WTC11 (cell line): Measurements from ENCODE around the gene GRAMD1B.

Source experiments
- ATF3 ChIP-seq: sonication (generic); formaldehyde crosslinking; conservative IDR thresholded peaks from 2 replicates; pipeline ENCODE4 v1.8.1; 2022; ENCODE audit warnings: mild to moderate bottlenecking, missing genetic modification reagents
- ATF6 ChIP-seq: sonication (generic); formaldehyde crosslinking; IDR thresholded peaks from 2 replicates; pipeline ENCODE4 v1.8.1; 2023; ENCODE audit warnings: mild to moderate bottlenecking, missing genetic modification reagents
- CTCF ChIP-seq: fragments of 200-600 bp; IDR thresholded peaks from 2 replicates; pipeline ENCODE4 v1.8.0; 2022; ENCODE audit warnings: antibody characterized with exemption
- ETV6 ChIP-seq: sonication (generic); formaldehyde crosslinking; IDR thresholded peaks from 2 replicates; pipeline ENCODE4 v1.8.1; 2022; ENCODE audit warnings: mild to moderate bottlenecking, missing genetic modification reagents
- MXD4 ChIP-seq: fragments of 250-450 bp; sonication (Bioruptor Pico); IDR thresholded peaks from 2 replicates; pipeline ENCODE4 v1.8.0; 2021; ENCODE audit warnings: mild to moderate bottlenecking, moderate library complexity, borderline replicate concordance
- SP1 ChIP-seq: sonication (generic); formaldehyde crosslinking; conservative IDR thresholded peaks from 2 replicates; pipeline ENCODE4 v1.8.1; 2022; ENCODE audit warnings: missing genetic modification reagents
- TF ChIP-seq, protein P1 (sequence below): sonication (generic); formaldehyde crosslinking; IDR thresholded peaks from 2 replicates; pipeline ENCODE4 v1.8.1; 2023; ENCODE audit warnings: mild to moderate bottlenecking, missing genetic modification reagents, moderate library complexity
- TF ChIP-seq, protein P2 (sequence below): sonication (generic); formaldehyde crosslinking; IDR thresholded peaks from 2 replicates; pipeline ENCODE4 v1.8.0; 2022; ENCODE audit warnings: missing genetic modification reagents
- TF ChIP-seq, protein P3 (sequence below): sonication (generic); formaldehyde crosslinking; IDR thresholded peaks from 2 replicates; pipeline ENCODE4 v1.8.1; 2023; ENCODE audit warnings: mild to moderate bottlenecking, moderate library complexity, missing genetic modification reagents

GRCh38 chr11:123490527-123490926, 60.5 kb downstream of the GRAMD1B start:
- TF ChIP-seq, protein P1, sequence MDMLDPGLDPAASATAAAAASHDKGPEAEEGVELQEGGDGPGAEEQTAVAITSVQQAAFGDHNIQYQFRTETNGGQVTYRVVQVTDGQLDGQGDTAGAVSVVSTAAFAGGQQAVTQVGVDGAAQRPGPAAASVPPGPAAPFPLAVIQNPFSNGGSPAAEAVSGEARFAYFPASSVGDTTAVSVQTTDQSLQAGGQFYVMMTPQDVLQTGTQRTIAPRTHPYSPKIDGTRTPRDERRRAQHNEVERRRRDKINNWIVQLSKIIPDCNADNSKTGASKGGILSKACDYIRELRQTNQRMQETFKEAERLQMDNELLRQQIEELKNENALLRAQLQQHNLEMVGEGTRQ (CRISPR knock-in tag) = no peak
- TF ChIP-seq ETV6 (CRISPR knock-in tag) (no peak), SP1 (CRISPR knock-in tag) (no peak), CTCF (no peak), ATF3 (CRISPR knock-in tag) (no peak), ATF6 (no peak), MXD4 (CRISPR knock-in tag) (no peak)
- TF ChIP-seq, protein P2, sequence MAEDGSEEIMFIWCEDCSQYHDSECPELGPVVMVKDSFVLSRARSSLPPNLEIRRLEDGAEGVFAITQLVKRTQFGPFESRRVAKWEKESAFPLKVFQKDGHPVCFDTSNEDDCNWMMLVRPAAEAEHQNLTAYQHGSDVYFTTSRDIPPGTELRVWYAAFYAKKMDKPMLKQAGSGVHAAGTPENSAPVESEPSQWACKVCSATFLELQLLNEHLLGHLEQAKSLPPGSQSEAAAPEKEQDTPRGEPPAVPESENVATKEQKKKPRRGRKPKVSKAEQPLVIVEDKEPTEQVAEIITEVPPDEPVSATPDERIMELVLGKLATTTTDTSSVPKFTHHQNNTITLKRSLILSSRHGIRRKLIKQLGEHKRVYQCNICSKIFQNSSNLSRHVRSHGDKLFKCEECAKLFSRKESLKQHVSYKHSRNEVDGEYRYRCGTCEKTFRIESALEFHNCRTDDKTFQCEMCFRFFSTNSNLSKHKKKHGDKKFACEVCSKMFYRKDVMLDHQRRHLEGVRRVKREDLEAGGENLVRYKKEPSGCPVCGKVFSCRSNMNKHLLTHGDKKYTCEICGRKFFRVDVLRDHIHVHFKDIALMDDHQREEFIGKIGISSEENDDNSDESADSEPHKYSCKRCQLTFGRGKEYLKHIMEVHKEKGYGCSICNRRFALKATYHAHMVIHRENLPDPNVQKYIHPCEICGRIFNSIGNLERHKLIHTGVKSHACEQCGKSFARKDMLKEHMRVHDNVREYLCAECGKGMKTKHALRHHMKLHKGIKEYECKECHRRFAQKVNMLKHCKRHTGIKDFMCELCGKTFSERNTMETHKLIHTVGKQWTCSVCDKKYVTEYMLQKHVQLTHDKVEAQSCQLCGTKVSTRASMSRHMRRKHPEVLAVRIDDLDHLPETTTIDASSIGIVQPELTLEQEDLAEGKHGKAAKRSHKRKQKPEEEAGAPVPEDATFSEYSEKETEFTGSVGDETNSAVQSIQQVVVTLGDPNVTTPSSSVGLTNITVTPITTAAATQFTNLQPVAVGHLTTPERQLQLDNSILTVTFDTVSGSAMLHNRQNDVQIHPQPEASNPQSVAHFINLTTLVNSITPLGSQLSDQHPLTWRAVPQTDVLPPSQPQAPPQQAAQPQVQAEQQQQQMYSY (CRISPR knock-in tag) = no peak
- TF ChIP-seq, protein P3, sequence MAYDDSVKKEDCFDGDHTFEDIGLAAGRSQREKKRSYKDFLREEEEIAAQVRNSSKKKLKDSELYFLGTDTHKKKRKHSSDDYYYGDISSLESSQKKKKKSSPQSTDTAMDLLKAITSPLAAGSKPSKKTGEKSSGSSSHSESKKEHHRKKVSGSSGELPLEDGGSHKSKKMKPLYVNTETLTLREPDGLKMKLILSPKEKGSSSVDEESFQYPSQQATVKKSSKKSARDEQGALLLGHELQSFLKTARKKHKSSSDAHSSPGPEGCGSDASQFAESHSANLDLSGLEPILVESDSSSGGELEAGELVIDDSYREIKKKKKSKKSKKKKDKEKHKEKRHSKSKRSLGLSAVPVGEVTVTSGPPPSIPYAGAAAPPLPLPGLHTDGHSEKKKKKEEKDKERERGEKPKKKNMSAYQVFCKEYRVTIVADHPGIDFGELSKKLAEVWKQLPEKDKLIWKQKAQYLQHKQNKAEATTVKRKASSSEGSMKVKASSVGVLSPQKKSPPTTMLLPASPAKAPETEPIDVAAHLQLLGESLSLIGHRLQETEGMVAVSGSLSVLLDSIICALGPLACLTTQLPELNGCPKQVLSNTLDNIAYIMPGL = no peak
